HuH-7.5 (cell line): ENCODE results near the gene GLP2R.
A peak's percentile ranks its signal among the peaks of the same experiment; 100 is the strongest.

Experiments
- DNase-seq: peaks from one replicate; pipeline ENCODE4 v3.0.0; 2011; ENCODE audit warnings: low spot score

Gene GLP2R

GRCh38 chr17:9855036-9855435 is 29.3 kb downstream of the GLP2R start:
- DNase-seq = no peak

- no peak for DNase-seq
Measured at GRCh38 chr17:9859781-9860180, 34.1 kb downstream of the GLP2R start.

GRCh38 chr17:9860851-9861250 is 35.1 kb downstream of the GLP2R start:
- DNase-seq = no peak

GRCh38 chr17:9862220-9862619 is 36.5 kb downstream of the GLP2R start:
- no peak for DNase-seq

- no peak for DNase-seq
Measured at GRCh38 chr17:9862949-9863348, 37.2 kb downstream of the GLP2R start.

- no peak for DNase-seq
Measured at GRCh38 chr17:9865586-9865985, 39.9 kb downstream of the GLP2R start.

- no peak for DNase-seq
Measured at GRCh38 chr17:9868552-9868951, 42.8 kb downstream of the GLP2R start.

GRCh38 chr17:9872852-9873251 is 47.1 kb downstream of the GLP2R start:
- no peak for DNase-seq

- DNase-seq = no peak
Measured at GRCh38 chr17:9874722-9875121, 49.0 kb downstream of the GLP2R start.

GRCh38 chr17:9875441-9875840 is 49.7 kb downstream of the GLP2R start:
- DNase-seq = no peak

- DNase-seq = no peak
Measured at GRCh38 chr17:9878356-9878755, 52.6 kb downstream of the GLP2R start.

GRCh38 chr17:9878786-9879525 is 53.2 kb downstream of the GLP2R start:
- DNase-seq = no peak

- DNase-seq = no peak
Measured at GRCh38 chr17:9880582-9880999, 54.9 kb downstream of the GLP2R start.

GRCh38 chr17:9883451-9883850 is 57.7 kb downstream of the GLP2R start:
- no peak for DNase-seq

GRCh38 chr17:9886141-9886930 is 60.6 kb downstream of the GLP2R start:
- no peak for DNase-seq

- no peak for DNase-seq
Measured at GRCh38 chr17:9887508-9887907, 61.8 kb downstream of the GLP2R start.

- peak; percentile 18 for DNase-seq
Measured at GRCh38 chr17:9890124-9890523, 64.4 kb downstream of the GLP2R start.

GRCh38 chr17:9893411-9894012 is 67.8 kb downstream of the GLP2R start:
- no peak for DNase-seq

GRCh38 chr17:9894231-9894630 is 68.5 kb downstream of the GLP2R start:
- DNase-seq = no peak

GRCh38 chr17:9895923-9896322 is 70.2 kb downstream of the GLP2R start:
- no peak for DNase-seq

- no peak for DNase-seq
Measured at GRCh38 chr17:9897372-9897968, 71.7 kb downstream of the GLP2R start.

GRCh38 chr17:9898812-9899211 is 73.1 kb downstream of the GLP2R start:
- no peak for DNase-seq
